ENCODE data around the gene FIBP. TPM values are rescaled to one million over a fixed set of nuclear protein-coding genes. Genes with fewer than 3 reads are reported as not detected.

Gene FIBP
- total RNA-seq, 4 donors from 2014 or later, result 33.2 to 74.3 (median 48.6) TPM

DNA sequence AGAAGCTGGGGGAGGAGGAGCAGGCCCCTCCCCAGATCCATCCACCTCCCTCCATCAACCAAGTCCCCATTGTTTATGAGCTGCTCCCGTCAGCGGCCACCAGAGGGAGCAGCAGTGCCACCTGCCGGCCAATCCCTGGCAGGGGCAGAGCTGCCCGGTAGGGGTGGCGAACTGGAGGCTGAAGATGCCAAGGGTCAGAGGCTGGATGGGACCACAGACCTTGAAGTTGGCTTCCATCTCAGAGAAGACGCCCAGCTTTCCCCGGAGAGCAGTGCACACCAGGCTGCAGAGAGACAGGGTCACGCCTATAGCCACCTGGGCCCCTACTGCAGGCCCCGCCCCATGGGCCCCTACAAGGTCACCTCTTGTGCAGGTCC is 3.6 kb downstream of the FIBP start:
- WGBS, result 0% methylated on average over 3 of the region's 9 CpGs
- no peak overlapping the region for H3K4me3 ChIP-seq
- peaks cover 8 to 48% (median 44%) of the 10 kb centered on the region in 4 donors for H3K36me3 ChIP-seq
- peaks cover 21 to 50% (median 39%) of the 10 kb centered on the region in 4 donors for H3K4me1 ChIP-seq
- no peak for TF ChIP-seq EP300 (IDR thresholded peaks at IDR 0.05)
- TF ChIP-seq POLR2AphosphoS5 (IDR thresholded peaks at IDR 0.05), result peak; percentile 57 to 87
- TF ChIP-seq, protein P1, sequence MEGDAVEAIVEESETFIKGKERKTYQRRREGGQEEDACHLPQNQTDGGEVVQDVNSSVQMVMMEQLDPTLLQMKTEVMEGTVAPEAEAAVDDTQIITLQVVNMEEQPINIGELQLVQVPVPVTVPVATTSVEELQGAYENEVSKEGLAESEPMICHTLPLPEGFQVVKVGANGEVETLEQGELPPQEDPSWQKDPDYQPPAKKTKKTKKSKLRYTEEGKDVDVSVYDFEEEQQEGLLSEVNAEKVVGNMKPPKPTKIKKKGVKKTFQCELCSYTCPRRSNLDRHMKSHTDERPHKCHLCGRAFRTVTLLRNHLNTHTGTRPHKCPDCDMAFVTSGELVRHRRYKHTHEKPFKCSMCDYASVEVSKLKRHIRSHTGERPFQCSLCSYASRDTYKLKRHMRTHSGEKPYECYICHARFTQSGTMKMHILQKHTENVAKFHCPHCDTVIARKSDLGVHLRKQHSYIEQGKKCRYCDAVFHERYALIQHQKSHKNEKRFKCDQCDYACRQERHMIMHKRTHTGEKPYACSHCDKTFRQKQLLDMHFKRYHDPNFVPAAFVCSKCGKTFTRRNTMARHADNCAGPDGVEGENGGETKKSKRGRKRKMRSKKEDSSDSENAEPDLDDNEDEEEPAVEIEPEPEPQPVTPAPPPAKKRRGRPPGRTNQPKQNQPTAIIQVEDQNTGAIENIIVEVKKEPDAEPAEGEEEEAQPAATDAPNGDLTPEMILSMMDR (IDR thresholded peaks at IDR 0.05), result peak; percentile 97 to 98 (median 98)
- peak overlapping the region; percentile 39 to 57 (median 47) for H3K27ac ChIP-seq (replicated peaks in 1 of 4)
- intact Hi-C loops (cut with DNase I), result loop anchor here (1.0 to 5.0 kb wide), 2 partner anchors 103 to 118 kb away; partner anchors contain the start of genes BANF1 and EIF1AD
- DNase-seq (ENCODE audit: extremely low spot score), result no peak
- H3K9me3 ChIP-seq, result no peaks in the 10 kb centered on the region
- no peaks in the 10 kb centered on the region for H3K27me3 ChIP-seq

DNA sequence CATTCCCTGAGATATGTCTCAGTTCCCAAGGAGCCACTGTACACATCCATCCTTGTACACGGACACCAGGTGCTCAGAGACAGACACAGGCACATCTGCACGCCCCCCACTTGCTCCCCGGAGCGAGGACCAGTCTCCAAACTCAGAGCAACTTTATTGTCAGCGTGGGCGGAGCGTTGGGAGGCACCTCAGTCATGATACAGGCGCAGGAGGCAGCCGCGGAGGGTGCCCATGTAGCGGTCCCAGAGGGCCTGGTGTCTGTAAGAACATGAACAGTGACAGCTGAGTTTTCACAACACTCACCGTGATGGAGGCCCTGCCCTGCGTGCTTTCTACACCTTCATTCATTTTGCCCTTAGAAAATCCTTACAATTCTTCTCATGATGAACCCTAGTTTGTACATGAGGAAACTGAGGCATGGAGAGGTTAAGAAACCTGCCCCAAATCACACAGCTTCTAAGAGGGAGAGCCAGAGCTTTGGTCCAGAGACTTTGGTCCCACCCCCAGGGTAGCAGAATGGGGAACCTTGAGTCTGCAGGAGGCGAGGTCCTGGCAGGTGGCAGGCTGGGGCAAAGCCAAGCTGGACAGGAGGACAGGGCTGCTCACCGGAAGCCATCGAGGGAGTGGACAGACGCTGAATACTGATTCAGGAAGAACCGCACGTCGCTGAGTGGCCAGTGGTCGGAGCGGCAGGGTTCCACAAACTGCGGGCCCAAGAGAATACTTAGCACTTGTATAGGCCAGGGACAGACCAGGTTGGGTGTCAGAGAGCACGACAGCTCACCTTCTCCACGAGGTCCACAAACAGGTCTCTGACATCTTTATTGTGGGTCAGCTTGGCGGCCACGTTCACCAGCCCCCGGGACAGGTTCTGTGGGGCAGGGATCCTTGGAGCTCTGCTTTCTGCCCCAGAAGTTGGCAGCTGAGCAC is 4.2 kb downstream of the FIBP start:
- H3K36me3 ChIP-seq, result peaks cover 8 to 48% (median 44%) of the 10 kb centered on the region in 4 donors
- 83% methylated on average over 20 of the region's 28 CpGs for WGBS

GRCh38 chr11:65883058-65883761 is 5.1 kb downstream of the FIBP start:
- no peak for DNase-seq (ENCODE audit: extremely low spot score)
- no peak for TF ChIP-seq POLR2A (IDR thresholded peaks at IDR 0.05; ENCODE audit: low read depth)
- no peak for TF ChIP-seq EP300 (IDR thresholded peaks at IDR 0.05)
- no peak for TF ChIP-seq POLR2AphosphoS5 (IDR thresholded peaks at IDR 0.05)
- Histone ChIP-seq H3K27ac (replicated peaks in 1 of 4) (no peak overlapping the region), H3K4me3 (no peak overlapping the region), H3K4me1 (peaks cover 15 to 39% (median 28%) of the 10 kb centered on the region in 4 donors), H3K27me3 (no peaks in the 10 kb centered on the region), H3K36me3 (peaks cover 8 to 48% (median 44%) of the 10 kb centered on the region in 4 donors), H3K9me3 (no peaks in the 10 kb centered on the region)
- whole genome bisulfite sequencing, result 87% methylated on average over 13 of the region's 13 CpGs
- intact Hi-C loops (cut with DNase I), result no loop called here

More for the DNA sequence above, 4.2 kb downstream of the FIBP start:
- Histone ChIP-seq H3K4me3 (no peak overlapping the region), H3K27ac (replicated peaks in 1 of 4) (peak overlapping the region; percentile 5 to 57 (median 46)), H3K4me1 (peaks cover 15 to 43% (median 33%) of the 10 kb centered on the region in 4 donors), H3K27me3 (no peaks in the 10 kb centered on the region), H3K9me3 (no peaks in the 10 kb centered on the region)
- intact Hi-C loops (cut with DNase I), result loop anchor here (1.0 kb wide), 1 partner anchor 103 kb away; no protein-coding TSS in a partner anchor
- no peak for DNase-seq (ENCODE audit: extremely low spot score)
- TF ChIP-seq, protein P1 (IDR thresholded peaks at IDR 0.05), result no peak
- TF ChIP-seq POLR2AphosphoS5 (IDR thresholded peaks at IDR 0.05) (no peak), EP300 (IDR thresholded peaks at IDR 0.05) (no peak), POLR2A (IDR thresholded peaks at IDR 0.05; ENCODE audit: low read depth) (no peak)

- no peaks in the 10 kb centered on the region for H3K27me3 ChIP-seq
- H3K27ac ChIP-seq (replicated peaks in 1 of 4), result no peak overlapping the region
- no peaks in the 10 kb centered on the region for H3K9me3 ChIP-seq
- TF ChIP-seq EP300 (IDR thresholded peaks at IDR 0.05), result no peak
- TF ChIP-seq, protein P1 (IDR thresholded peaks at IDR 0.05), result no peak
- no peak for TF ChIP-seq POLR2A (IDR thresholded peaks at IDR 0.05; ENCODE audit: low read depth)
- TF ChIP-seq POLR2AphosphoS5 (IDR thresholded peaks at IDR 0.05), result no peak
- H3K4me3 ChIP-seq, result no peak overlapping the region
- 87% methylated on average over 19 of the region's 30 CpGs for WGBS
- peaks cover 10 to 31% (median 21%) of the 10 kb centered on the region in 4 donors for H3K4me1 ChIP-seq
- peaks cover 8 to 48% (median 44%) of the 10 kb centered on the region in 4 donors for H3K36me3 ChIP-seq
- DNase-seq (ENCODE audit: extremely low spot score), result no peak
- intact Hi-C loops (cut with DNase I), result no loop called here
These were observed 5.9 kb downstream of the FIBP start for GRCh38 chr11:65882120-65883057.
